GM12892 (cell line): ENCODE results near the gene OVOL1.

Source experiments
- POLR2A ChIP-seq: IDR thresholded peaks from 2 replicates; pipeline ENCODE4 v1.6.1; 2011; ENCODE audit warnings: low read depth, low read length, control low read depth
- POLR2AphosphoS5 ChIP-seq: IDR thresholded peaks from 2 replicates; pipeline ENCODE4 v1.6.1; 2011; ENCODE audit warnings: low read depth, low read length, control low read depth

DNA sequence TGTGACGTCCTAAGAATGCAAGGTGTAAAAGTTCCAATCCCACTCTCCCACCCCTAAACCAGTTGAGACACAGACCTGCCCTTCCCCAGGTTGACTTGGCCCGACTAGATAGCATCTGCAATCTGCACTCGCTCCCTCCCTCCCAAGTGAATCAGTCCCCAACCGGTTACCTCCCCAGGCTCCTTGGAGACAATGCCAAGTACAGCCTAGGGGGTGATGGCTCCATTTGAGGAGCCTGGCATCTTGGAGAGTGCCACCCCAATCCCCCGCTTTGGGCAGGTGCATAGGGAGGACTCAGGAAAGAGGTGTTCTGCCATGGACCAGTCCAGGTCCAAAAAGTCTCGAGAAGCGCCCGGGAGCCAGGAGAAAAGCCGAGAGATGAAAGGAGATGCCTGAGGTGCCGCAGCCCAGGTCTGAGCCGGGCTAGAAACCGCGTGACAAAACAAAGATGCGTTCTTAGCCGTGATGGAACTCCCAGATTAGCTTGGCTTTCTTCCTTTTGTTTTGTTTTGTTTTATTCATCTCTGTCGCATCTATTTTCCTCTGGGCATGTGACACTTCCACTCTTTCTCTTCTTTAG lies 28.2 kb downstream of the OVOL1 start:
- TF ChIP-seq POLR2A = no peak
- TF ChIP-seq POLR2AphosphoS5 = no peak
